Measurements from ENCODE around the gene SHC1.

Gene SHC1

GRCh38 chr1:154937988-154938386, 32.6 kb downstream of the SHC1 start:
- DNase-seq (ENCODE audit: low spot score): no peak

DNA sequence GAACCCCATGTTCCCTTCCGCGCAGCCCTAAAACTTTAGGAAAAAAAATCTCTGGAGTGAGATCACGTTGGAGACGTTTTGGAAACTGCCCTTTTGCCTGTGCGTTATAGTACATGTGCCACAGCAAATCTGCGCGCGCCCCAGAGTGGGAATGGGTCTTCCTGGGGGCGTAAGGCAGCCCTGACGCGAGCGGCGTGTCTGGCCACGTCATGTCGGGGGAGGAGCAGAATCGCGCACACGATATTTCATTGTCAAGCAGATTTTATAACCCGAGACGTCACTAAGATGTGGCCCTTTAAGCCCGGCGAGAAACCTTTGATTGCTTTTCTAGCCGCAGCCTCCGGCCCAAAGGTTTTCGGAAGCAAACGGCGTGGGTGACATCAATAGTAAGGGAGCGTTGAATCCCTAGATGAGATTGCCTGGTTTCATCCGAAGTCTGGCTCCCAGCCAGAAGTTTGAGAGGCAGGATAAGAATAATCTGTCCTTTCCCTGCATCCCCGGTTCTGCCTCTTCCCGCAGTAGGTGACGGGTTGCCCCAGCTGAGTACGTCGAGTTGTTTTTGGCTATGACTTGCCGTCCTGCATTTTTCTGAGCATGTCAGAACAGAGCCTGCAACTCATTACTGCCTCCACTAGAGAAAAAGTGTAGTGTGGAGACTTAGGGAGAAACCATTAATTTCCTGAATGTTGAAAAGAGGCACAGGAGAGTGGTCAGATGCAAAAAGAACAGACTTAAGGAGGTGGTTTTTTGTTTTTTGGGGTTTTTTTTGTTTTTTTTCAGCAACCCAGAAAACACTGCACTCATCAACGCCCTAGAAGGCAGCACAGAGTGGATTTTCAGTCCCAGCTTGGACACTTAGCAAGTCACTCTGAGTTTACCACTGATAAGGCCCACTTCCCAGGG, 33.2 kb downstream of the SHC1 start:
- DNase-seq (ENCODE audit: low spot score): peak; percentile 95

GRCh38 chr1:154936555-154937084, 33.9 kb downstream of the SHC1 start, which contains the start of gene PMVK:
PMVK (minus strand) TSS chr1:154936719; CDS start chr1:154936685, 34 bp downstream.
- peak; percentile 96 for DNase-seq (ENCODE audit: low spot score)

- no peak for DNase-seq (ENCODE audit: low spot score)
Measured at GRCh38 chr1:154935749-154936554, 34.6 kb downstream of the SHC1 start.

GRCh38 chr1:154934358-154934948, 36.1 kb downstream of the SHC1 start:
- DNase-seq (ENCODE audit: low spot score): no peak

DNA sequence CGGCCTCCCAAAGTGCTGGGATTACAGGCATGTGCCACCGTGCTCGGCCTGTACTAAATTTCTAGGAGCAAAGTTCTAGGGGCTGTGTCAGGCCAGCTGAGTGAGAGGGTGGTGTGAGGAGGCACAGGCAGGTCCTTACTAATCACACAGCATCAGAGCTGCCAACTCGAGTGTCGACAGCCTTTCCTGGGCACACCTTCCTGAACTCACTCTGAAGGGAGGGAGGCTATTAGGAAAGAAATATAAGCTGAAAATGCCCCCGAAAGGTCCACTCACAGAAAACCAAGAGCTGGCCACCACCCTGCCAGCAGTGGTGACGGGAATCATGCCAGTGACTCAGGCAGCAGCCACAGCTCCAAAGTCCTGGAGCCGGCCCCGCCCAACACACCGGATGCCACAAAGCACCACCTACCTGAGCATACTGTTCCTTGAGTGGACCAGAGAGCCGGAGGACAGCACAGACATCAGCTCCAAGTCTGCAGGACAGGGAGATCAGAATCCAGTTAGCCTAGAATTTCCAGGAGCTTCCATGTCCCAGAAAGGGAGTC, 38.5 kb downstream of the SHC1 start:
- DNase-seq (ENCODE audit: low spot score): no peak

GRCh38 chr1:154926201-154926600, 44.3 kb downstream of the SHC1 start:
- no peak for DNase-seq (ENCODE audit: low spot score)

GRCh38 chr1:154925335-154926170, 45.0 kb downstream of the SHC1 start:
- no peak for DNase-seq (ENCODE audit: low spot score)

- DNase-seq (ENCODE audit: low spot score): no peak
Measured at GRCh38 chr1:154923695-154924094, 46.9 kb downstream of the SHC1 start.

- no peak for DNase-seq (ENCODE audit: low spot score)
Measured at GRCh38 chr1:154913273-154913672, 57.3 kb downstream of the SHC1 start.

DNA sequence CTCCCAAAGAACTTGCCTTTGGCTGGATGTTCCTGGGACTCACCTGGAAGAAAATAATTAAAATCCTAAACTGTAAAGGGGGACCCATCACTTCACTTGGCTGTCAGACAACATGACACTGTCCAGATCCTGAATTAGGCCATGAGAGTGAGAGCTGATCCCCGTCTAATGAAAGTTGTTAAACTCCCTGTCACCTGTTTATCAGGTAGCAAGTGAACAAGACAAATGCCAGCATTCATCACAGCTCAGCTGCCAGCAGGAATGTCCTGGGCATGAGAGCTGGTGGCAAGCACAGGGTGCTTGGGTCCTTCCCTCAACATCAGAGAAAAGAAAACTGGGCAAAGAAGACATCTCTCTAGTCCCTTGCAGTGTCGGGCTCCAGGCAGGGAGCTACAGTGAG, 57.8 kb downstream of the SHC1 start:
- DNase-seq (ENCODE audit: low spot score): no peak

Measured in left forelimb (tissue), 1 donor.